Neural crest cell (in vitro differentiated cells): Measurements from ENCODE around the gene NINJ1. TPM values are rescaled to one million over a fixed set of nuclear protein-coding genes. Genes with fewer than 3 reads are reported as not detected.

ENCODE experiments used
- DNase-seq: peaks from one replicate; pipeline ENCODE4 v3.0.0; 2021; ENCODE audit warnings: low read depth, mixed read lengths, low spot score
- H3K27ac Mint-ChIP-seq: one replicate; pipeline ENCODE4 v1.8.0; 2021; ENCODE audit warnings: mild to moderate bottlenecking, mixed read lengths; ENCODE audit not compliant: unreplicated experiment
- H3K27me3 Mint-ChIP-seq: 2 replicates; pipeline ENCODE4 v1.8.0; 2021; ENCODE audit warnings: low read depth, mild to moderate bottlenecking, mixed read lengths
- H3K36me3 Mint-ChIP-seq: 2 replicates; pipeline ENCODE4 v1.8.0; 2021; ENCODE audit warnings: low read depth, mild to moderate bottlenecking, mixed read lengths
- H3K4me1 Mint-ChIP-seq: 2 replicates; pipeline ENCODE4 v1.8.0; 2021; ENCODE audit warnings: mixed read lengths
- H3K4me3 Mint-ChIP-seq: one replicate; pipeline ENCODE4 v1.8.0; 2021; ENCODE audit warnings: mild to moderate bottlenecking, mixed read lengths
- H3K9me3 Mint-ChIP-seq: 2 replicates; pipeline ENCODE4 v1.8.0; 2021; ENCODE audit warnings: mixed read lengths
- CTCF ChIP-seq: fragments of 200-600 bp; sonication (generic); conservative IDR thresholded peaks from 2 replicates; pipeline ENCODE4 v1.5.0; 2021; ENCODE audit warnings: antibody characterized with exemption, mild to moderate bottlenecking
- long read RNA-seq: library from polyadenylated mRNA; unstranded; transcript quantifications from one replicate; pipeline ENCODE4 v2.0.0, GENCODE V29; 2020
- total RNA-seq: library from RNA; stranded (reverse); gene quantifications from 2 replicates; pipeline ENCODE4 v1.2.1, GENCODE V29; 2021

NINJ1 gene
- 17.8 and 19.9 TPM in 2 replicates for total RNA-seq
- long read RNA-seq, partial matches to known transcripts, result 0 of 3 reads
- long read RNA-seq, other reads (novel, unspliced or antisense), result 0 of 3 reads

- Mint-ChIP-seq H3K27ac (peak within 1 kb of the TSS; percentile 62), H3K4me1 (peaks cover 17% of the 10 kb centered on the region)
- TF ChIP-seq CTCF, result no peak
Measured at GRCh38 chr9:93134015-93134739, at the start of gene NINJ1. Gene NINJ1, minus strand, starts transcription at chr9:93134251. Its CDS starts 34 bp downstream, at chr9:93134217.

GRCh38 chr9:93183131-93183662 lies 49.1 kb upstream of the NINJ1 start:
- Mint-ChIP-seq H3K27ac (no peak overlapping the region), H3K4me3 (peak overlapping the region; percentile 76), H3K9me3 (no peaks in the 10 kb centered on the region), H3K36me3 (no peaks in the 10 kb centered on the region), H3K4me1 (peaks cover 13% of the 10 kb centered on the region), H3K27me3 (peaks cover 75% of the 10 kb centered on the region)
- DNase-seq, result no peak
- no peak for TF ChIP-seq CTCF

More at GRCh38 chr9:93134015-93134739, at the start of gene NINJ1:
- Mint-ChIP-seq H3K4me3 (peak within 1 kb of the TSS; percentile 84), H3K9me3 (no peaks in the 10 kb centered on the region), H3K27me3 (no peaks in the 10 kb centered on the region), H3K36me3 (no peaks in the 10 kb centered on the region)
- peak; percentile 43 for DNase-seq

GRCh38 chr9:93182572-93182971 lies 48.5 kb upstream of the NINJ1 start:
- Mint-ChIP-seq H3K9me3 (no peaks in the 10 kb centered on the region), H3K4me1 (peaks cover 13% of the 10 kb centered on the region), H3K4me3 (peak overlapping the region; percentile 76), H3K36me3 (no peaks in the 10 kb centered on the region), H3K27me3 (peaks cover 71% of the 10 kb centered on the region), H3K27ac (no peak overlapping the region)
- TF ChIP-seq CTCF, result no peak
- DNase-seq, result no peak

GRCh38 chr9:93181672-93182435 lies 47.8 kb upstream of the NINJ1 start:
- Mint-ChIP-seq H3K27me3 (peaks cover 66% of the 10 kb centered on the region), H3K9me3 (no peaks in the 10 kb centered on the region), H3K27ac (no peak overlapping the region), H3K36me3 (no peaks in the 10 kb centered on the region), H3K4me1 (peaks cover 9% of the 10 kb centered on the region), H3K4me3 (no peak overlapping the region)
- TF ChIP-seq CTCF, result no peak
- no peak for DNase-seq

GRCh38 chr9:93180938-93181337 lies 46.9 kb upstream of the NINJ1 start:
- TF ChIP-seq CTCF, result no peak
- Mint-ChIP-seq H3K36me3 (no peaks in the 10 kb centered on the region), H3K27me3 (peaks cover 57% of the 10 kb centered on the region), H3K9me3 (no peaks in the 10 kb centered on the region), H3K27ac (no peak overlapping the region), H3K4me1 (peaks cover 3% of the 10 kb centered on the region), H3K4me3 (no peak overlapping the region)
- DNase-seq, result no peak
